Measurements from ENCODE around the gene GCA. TPM values are rescaled to one million over a fixed set of nuclear protein-coding genes. Genes with fewer than 3 reads are reported as not detected.

GCA gene
- total and polyA plus RNA-seq, 2 of the 13 experiments (the other 11 are each of a cell fraction or from before 2014, with no cell fraction given) = 42.0 to 48.3 TPM

DNA sequence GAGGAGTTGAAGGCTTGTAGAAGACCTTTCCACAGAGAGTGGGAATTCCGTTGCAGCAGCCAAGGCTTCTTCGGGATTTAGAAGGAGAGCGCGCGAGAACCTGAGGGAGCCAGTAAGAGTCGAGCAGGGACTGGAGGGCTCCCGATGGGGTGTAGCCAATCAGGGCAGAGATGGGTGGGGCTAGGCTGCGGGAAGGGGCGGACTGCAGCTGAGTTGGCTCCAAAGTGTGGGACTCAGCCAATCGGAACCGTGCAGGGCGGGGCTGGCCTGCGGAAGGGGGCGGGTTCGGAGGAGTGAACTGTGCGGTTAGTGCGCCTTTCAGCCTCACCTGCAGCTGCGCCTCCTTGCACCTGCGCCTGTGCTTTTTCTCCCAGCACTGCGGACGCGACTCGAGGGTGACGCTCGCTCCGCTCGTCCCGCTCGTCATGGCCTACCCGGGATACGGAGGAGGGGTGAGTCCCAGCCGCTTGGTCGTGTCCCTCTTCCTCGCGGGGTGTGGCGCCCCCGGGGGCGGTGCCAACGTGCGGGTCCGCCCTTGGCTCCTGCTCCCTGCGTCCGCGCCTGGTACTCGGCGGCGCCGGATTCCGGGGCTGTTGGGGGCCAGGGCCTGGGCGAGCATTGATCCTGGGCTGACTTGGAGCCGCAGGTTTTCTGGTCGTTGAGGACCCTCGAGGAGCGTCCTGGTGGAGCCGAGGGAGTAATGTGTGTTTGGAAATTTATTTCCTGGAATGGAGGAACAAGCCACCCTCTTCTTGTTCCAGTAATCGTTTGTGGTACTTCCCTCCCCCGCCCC lies at the start of gene GCA (continued):
- TF ChIP-seq MIER2 (CRISPR knock-in tag; IDR thresholded peaks at IDR 0.05) (peak; percentile 65), ZNF839 (CRISPR knock-in tag; IDR thresholded peaks at IDR 0.05; ENCODE audit: borderline replicate concordance) (peak; percentile 96; the same call in 1 of the 2 replicates), HDAC2 (CRISPR knock-in tag; IDR thresholded peaks at IDR 0.05) (peak; percentile 48; the same call in 1 of the 2 replicates), RBM39 (IDR thresholded peaks at IDR 0.05; ENCODE audit: low read depth, low read length, poor library complexity, severe bottlenecking) (no peak), MTF1 (CRISPR knock-in tag; IDR thresholded peaks at IDR 0.05) (no peak), ZNF496 (CRISPR knock-in tag; IDR thresholded peaks at IDR 0.05; ENCODE audit: insufficient replicate concordance) (no peak), ZNF329 (CRISPR knock-in tag; IDR thresholded peaks at IDR 0.05; ENCODE audit: low read depth) (0 out of 2 replicates have a peak, but pooled peaks have one; percentile 31), CENPX (CRISPR knock-in tag; IDR thresholded peaks at IDR 0.05) (no peak), CREM (IDR thresholded peaks at IDR 0.05) (no peak; the same call in 1 of the 2 replicates), CREM (CRISPR knock-in tag; IDR thresholded peaks at IDR 0.05) (no peak), MBD4 (IDR thresholded peaks at IDR 0.05; ENCODE audit: borderline replicate concordance, low read length) (no peak), ZNF567 (CRISPR knock-in tag; IDR thresholded peaks at IDR 0.05; ENCODE audit: borderline replicate concordance) (peak; percentile 84; the same call in 1 of the 2 replicates), ZNF598 (CRISPR knock-in tag; IDR thresholded peaks at IDR 0.05; ENCODE audit: borderline replicate concordance) (peak; percentile 92; the same call in 1 of the 2 replicates), ZNF761 (CRISPR knock-in tag; conservative IDR thresholded peaks at IDR 0.05) (peak; percentile 94), HOXA3 (CRISPR knock-in tag; IDR thresholded peaks at IDR 0.05) (0 out of 2 replicates have a peak, but pooled peaks have one; percentile 21), ZNF746 (CRISPR knock-in tag; IDR thresholded peaks at IDR 0.05) (peak; percentile 70; the same call in 1 of the 2 replicates), ZNF331 (CRISPR knock-in tag; IDR thresholded peaks at IDR 0.05) (peak; percentile 70), HNRNPUL1 (IDR thresholded peaks at IDR 0.05; ENCODE audit: low read depth, low read length) (no peak), NR2F1 (CRISPR knock-in tag; IDR thresholded peaks at IDR 0.05) (no peak), ZNF773 (CRISPR knock-in tag; IDR thresholded peaks at IDR 0.05; ENCODE audit: borderline replicate concordance) (no peak), SNAI1 (CRISPR knock-in tag; IDR thresholded peaks at IDR 0.05; ENCODE audit: borderline replicate concordance) (0 out of 2 replicates have a peak, but pooled peaks have one; percentile 74), IKZF1 (IDR thresholded peaks at IDR 0.05) (no peak), HIVEP1 (CRISPR knock-in tag; IDR thresholded peaks at IDR 0.05) (peak; percentile 94), TMF1 (CRISPR knock-in tag; IDR thresholded peaks at IDR 0.05; ENCODE audit: low read depth) (no peak; the same call in 1 of the 2 replicates), SKI (IDR thresholded peaks at IDR 0.05; ENCODE audit: partially characterized antibody) (no peak)
- TF ChIP-seq, protein P1, sequence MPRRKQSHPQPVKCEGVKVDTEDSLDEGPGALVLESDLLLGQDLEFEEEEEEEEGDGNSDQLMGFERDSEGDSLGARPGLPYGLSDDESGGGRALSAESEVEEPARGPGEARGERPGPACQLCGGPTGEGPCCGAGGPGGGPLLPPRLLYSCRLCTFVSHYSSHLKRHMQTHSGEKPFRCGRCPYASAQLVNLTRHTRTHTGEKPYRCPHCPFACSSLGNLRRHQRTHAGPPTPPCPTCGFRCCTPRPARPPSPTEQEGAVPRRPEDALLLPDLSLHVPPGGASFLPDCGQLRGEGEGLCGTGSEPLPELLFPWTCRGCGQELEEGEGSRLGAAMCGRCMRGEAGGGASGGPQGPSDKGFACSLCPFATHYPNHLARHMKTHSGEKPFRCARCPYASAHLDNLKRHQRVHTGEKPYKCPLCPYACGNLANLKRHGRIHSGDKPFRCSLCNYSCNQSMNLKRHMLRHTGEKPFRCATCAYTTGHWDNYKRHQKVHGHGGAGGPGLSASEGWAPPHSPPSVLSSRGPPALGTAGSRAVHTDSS (CRISPR knock-in tag; conservative IDR thresholded peaks at IDR 0.05) = no peak
- TF ChIP-seq, protein P2, sequence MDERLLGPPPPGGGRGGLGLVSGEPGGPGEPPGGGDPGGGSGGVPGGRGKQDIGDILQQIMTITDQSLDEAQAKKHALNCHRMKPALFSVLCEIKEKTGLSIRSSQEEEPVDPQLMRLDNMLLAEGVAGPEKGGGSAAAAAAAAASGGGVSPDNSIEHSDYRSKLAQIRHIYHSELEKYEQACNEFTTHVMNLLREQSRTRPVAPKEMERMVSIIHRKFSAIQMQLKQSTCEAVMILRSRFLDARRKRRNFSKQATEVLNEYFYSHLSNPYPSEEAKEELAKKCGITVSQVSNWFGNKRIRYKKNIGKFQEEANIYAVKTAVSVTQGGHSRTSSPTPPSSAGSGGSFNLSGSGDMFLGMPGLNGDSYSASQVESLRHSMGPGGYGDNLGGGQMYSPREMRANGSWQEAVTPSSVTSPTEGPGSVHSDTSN (CRISPR knock-in tag; IDR thresholded peaks at IDR 0.05) = no peak
- TF ChIP-seq, protein P3, sequence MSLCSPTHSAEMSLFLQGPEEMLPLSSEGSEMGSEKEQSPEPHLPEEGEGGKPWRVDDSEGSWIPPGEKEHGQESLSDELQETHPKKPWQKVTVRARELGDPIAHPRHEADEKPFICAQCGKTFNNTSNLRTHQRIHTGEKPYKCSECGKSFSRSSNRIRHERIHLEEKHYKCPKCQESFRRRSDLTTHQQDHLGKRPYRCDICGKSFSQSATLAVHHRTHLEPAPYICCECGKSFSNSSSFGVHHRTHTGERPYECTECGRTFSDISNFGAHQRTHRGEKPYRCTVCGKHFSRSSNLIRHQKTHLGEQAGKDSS (CRISPR knock-in tag; IDR thresholded peaks at IDR 0.05; ENCODE audit: borderline replicate concordance, low read depth) = peak; percentile 82; the same call in 1 of the 2 replicates
